Activated CD8-positive, alpha-beta memory T cell treated with anti-CD3 and anti-CD28 coated beads, Interleukin-2, amount 50 U/mL, for 24 hours (primary cell): ENCODE results near the gene IFI6.
"Not testable (repeated sequence)": the region's sequence is repeated elsewhere in the genome, so short reads cannot be mapped to it uniquely, and the experiment has no call there.

Source experiments
- DNase-seq: peaks from one replicate; pipeline ENCODE4 v3.0.0-alpha.2; 2020; ENCODE audit errors: extremely low read depth

The IFI6 gene, protein sequence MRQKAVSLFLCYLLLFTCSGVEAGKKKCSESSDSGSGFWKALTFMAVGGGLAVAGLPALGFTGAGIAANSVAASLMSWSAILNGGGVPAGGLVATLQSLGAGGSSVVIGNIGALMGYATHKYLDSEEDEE

DNA sequence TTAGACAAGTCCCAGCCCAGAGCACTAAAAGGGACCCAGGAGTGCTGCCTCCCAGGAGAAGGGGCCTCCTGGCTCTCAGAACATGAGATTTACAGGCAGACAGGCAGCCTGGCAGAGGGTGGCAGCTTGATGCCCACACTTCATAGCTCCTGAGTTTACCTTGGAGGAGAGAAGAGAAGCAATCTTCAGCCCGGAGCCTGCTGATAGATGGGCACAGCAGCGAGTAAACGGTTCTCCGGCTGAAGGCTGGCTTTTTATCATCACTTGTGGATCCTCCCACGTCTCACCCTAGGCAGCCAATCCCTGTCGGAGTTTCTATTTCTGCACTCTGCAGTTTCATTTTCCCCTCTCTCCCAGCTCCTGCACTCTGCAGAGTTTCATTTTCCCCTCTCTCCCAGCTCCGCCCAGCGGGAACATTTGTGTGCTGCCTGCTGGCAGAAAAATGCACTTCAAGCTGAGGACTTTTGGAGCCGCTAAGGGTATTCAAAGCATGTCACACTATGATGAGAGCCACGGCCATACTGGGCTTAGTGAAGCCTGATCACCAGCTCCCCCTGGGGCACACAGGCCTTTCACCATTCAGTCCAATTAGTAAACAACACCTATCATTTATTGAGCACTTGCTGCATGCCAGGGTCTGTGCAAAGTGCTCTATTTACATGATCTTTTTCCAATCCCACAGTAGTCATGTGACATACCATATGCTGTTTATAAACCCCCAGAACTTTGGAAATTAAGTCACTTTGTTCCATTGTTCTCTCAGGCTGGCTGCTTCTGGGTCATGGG lies at the start of gene IFI6:
TSS of gene IFI6 (minus strand) at position 229 of the 786 bp plus-strand sequence. CDS start 2,878 bp downstream, outside the sequence.
- peak; percentile 49 for DNase-seq

DNA sequence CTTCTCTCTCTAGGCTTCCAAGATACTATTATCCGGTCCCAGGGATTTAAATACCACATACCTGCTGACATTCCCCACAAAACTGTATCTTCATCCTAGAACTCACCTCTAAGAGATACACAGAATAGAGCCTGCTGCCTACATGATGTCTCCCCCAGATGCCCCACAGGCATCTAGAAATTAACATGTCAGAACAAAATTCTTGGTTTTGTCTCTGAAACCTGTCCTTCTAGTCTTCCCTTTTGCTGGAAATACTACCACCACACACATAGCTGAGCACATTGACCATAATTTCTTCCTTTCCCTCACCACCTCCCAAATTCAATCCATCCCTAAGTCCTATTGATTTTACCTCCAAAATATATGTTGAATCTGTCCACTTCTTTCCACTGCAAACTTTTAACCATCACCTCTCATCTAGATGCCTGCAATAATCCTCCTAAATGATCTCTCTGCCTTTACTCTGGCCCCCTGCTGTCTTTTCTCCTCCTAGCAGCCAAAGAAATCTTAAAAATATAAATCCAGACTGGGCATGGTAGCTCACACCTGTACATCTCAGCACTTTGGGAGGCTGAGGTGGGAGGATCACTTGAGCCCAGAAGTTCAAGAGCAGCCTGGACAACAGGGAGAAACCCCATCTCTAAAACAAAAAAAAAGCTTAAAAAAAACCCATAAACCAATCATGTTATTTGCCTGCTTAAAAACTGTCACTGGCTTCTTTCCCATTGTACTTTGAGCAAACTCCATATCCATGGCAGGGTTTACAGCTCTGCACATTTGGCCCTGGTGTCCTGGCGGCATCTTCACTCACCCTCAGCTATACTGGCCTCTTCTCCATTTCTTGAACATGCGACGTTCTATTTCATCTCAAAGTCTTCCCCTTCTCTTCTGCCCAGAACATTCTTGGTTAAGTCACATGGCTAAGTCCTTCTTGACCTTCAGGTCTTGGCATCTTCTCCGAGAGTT lies 47.6 kb upstream of the IFI6 start:
- DNase-seq = no peak

GRCh38 chr1:27716262-27716895 lies 44.4 kb upstream of the IFI6 start:
- no peak for DNase-seq

- no peak for DNase-seq
Observed at GRCh38 chr1:27713869-27714513, 42.0 kb upstream of the IFI6 start.

DNA sequence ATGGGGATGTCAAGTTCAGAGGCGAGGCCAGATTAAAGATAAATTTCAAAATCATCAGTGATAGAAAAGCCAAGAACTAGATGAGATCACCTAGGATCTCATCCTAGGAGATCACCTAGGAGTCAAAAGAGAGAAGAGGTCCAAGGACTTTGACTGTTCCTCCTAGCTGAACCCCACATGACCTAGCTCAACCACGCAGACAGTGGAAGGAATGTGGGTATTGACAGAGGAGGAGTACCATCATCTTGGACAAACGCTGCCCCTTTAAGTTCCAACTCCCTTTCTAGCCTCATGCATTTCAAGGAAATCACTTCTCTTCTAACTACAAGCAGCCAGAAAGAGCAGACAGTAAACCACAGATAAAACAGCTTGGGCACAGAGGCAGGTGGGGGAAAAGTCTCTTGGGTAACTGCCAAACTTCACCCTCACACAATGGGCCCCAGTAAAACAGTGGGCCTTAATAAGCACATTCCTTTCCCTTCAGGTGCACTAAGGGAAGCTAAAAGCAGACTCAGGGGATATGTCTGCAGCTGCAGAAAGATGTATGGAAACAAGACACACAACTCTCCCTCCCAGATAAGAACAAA lies 41.2 kb upstream of the IFI6 start:
- DNase-seq = no peak

DNA sequence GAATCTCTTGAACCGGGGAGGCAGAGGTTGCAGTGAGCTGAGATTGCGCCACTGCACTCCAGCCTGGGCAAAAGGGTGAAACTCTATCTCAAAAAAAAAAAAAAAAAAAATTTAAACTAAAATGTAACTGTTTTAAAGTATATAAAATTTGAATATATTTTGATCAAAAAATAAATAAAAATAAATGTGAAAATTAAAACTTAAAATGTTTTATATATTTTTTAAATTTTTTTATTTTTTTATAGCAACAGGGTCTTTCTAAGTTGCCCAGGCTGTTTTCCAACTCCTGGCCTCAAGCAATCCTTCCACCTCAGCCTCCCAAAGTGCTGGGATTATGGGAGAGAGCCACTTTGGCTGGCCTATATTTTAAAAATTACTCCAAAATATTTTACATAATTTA lies 38.6 kb upstream of the IFI6 start:
- DNase-seq = no peak

GRCh38 chr1:27705545-27705944 lies 33.6 kb upstream of the IFI6 start:
- DNase-seq = no peak

- no peak for DNase-seq
Observed at GRCh38 chr1:27704958-27705357, 33.0 kb upstream of the IFI6 start.

- DNase-seq = not testable (repeated sequence)
Observed at GRCh38 chr1:27696835-27697234, 24.8 kb upstream of the IFI6 start.

DNA sequence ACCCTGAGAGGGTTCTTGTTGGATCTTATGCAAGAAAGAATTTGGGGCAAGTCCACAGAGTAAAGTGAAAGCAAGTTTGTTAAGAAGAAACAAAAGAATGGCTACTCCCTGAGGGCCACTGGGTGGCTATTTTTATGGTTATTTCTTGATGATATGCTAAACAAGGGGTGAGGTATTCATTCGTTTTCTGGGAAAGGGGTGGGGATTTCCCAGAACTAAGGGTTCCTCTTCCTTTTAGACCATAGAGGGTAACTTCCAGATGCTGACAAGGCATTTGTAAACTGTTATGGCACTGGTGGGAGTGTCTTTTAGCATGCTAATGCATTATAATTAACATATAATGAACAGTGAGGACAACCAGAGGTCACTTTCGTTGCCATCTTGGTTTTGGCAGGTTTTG lies 18.2 kb upstream of the IFI6 start:
- DNase-seq = no peak

DNA sequence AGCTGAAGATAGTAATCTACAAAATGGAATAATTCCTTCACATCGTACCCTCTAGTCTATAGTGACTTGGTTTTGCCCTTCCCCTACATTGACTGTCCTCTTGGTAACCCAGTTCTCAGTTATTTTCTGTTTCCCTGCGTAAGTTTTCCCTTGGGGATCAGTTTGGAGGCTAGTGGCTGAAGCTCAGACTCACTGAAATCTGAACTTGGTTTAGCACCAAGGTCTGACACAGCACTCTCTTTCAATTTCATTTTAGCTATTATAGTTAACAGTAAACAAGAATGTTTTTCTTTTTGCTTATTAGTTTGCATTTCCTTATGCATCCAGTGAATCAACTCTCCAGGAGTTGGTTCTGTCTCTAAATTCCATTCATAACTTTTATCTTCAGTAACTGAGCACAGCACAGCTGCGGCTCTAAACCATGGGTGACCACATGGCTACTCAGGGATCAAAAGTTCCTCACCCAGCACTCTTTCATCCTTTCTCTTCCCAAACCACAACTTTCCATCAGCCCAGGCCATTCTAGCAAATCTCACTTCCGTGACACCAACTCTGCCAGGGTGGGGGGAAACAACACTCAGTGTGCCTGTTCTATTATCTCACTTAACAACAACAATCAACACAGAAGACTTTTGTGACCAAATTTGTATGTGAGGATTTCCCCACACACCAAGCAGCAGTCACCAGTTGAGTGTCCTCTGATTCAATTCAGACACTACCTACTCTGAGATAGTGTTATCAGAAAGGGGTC lies 17.6 kb upstream of the IFI6 start:
- no peak for DNase-seq

- DNase-seq = no peak
Observed at GRCh38 chr1:27687906-27688305, 15.9 kb upstream of the IFI6 start.

GRCh38 chr1:27686223-27686990 lies 14.4 kb upstream of the IFI6 start:
- DNase-seq = no peak

DNA sequence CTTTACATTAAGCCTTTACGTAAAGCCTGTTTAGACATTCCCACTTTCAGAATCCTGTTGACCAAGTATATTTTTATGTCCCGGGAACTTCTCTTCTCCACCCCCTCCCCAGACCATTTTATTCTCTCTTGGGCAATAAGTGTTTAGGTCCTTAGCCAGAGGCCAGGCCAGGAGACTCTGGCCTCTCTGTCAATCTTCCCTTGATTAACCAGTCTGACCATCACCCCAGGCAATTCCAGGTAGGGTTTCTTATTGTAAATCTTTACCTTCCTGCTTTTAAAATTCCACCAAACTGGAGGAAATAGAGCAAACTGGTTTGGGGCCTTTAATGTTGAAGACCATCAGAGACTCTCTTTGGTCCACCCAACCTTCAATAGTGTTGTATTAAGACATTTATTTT lies 12.2 kb upstream of the IFI6 start:
- no peak for DNase-seq

DNA sequence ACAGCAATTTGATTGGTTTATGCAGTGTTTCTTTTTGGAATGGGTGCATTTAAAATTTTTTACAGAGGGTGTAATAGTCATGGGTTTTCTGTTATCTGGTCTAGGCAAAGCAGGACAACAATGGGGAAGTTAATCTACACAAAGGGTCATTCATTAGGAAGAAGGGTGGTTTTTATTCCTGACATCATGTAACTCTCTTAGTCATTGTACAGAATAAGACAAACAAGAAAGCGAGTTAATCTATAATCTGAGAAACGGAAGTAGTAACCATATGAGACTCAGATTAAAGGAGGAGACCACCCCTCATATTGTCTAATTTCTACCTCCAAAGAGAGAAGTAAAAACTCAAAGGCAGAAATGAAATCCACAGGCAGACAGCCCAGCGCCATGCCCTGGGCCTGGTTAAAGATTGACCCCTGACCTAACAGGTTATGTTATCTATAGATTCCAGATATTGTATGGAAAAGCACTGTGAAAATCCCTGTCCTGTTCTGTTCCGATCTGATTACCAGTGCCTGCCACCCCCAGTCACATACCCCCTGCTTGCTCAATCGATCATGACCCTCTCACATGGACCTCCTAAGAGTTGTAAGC lies 10.5 kb upstream of the IFI6 start:
- no peak for DNase-seq

DNA sequence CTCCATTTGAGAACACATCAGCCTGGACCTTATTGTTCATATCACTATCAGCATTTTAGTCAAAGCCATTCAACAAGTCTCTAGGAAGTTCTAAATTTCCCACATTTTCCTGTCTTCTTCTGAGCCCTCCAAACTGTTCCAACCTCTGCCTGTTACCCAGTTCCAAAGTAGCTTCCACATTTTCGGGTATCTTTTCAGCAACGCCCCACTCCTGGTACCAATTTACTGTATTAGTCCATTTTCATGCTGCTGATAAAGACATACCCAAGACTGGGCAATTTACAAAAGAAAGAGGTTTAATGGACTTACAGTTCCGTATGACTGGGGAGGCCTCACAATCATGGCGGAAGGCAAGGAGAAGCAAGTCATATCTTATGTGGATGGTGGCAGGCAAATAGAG lies 9.6 kb upstream of the IFI6 start:
- not testable (repeated sequence) for DNase-seq

DNA sequence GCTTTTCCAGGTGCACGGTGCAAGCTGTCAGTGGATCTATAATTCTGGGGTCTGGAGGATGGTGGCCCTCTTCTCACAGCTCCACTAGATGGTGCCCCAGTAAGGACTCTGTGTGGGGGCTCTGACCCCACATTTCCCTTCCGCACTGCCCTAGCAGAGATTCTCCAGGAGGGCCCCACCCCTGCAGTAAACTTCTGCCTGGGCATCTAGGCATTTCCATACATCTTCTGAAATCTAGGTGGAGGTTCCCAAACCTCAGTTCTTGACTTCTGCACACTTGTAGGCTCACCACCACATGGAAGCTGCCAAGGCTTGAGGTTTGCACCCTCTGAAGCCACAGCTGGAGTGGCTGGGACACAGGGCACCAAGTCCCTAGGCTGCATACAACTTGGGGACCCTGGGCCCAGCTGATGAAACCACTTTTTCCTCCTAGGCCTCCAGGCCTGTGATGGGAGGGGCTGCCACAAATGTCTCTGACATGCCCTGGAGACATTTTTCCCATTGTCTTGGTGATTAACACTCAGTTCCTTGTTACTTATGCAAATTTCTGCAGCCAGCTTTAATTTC lies 8.3 kb upstream of the IFI6 start:
- not testable (repeated sequence) for DNase-seq

DNA sequence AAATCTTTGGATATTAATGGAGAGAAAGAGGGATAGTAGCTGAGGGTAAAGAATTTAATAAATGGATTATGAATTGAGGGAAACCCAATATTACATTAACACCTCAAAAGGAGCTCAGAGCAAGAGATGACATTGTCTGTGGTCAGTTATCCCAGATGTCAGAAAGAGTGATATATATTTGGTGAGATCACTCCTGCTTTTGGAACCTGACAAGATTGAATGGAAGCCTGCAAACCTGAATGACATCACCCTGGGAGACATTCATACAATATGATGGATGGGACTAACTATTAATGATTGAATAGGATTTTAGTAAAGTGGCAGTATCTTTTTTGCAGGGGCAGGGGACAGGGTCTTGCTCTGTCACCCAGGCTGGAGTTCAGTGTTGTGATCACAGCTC lies 6.8 kb upstream of the IFI6 start:
- no peak for DNase-seq

DNA sequence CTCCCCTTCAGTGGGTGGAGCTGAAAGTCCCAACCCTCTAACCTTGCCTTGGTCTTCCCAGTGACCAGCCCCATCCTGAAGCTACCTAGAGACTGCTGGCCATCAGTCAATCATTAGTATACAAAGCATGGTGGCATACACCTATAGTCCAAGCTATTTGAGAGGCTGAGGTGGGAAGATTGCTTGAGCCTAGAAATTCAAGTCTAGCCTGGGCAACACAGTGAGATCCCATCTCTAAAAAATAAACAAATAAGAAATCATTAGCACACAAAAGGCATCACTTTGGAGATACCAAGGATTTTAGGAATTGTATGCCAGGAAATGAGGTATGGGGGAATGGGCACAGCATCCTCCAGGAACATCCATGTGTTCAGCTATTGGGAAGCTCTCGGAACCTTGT lies 4.4 kb upstream of the IFI6 start:
- no peak for DNase-seq
